Measurements from ENCODE around the gene PPM1K. TPM values are rescaled to one million over a fixed set of nuclear protein-coding genes. Genes with fewer than 3 reads are reported as not detected.

PPM1K gene
- total RNA-seq, 2 donors from 2014 or later, result 7.8 to 8.3 TPM

DNA sequence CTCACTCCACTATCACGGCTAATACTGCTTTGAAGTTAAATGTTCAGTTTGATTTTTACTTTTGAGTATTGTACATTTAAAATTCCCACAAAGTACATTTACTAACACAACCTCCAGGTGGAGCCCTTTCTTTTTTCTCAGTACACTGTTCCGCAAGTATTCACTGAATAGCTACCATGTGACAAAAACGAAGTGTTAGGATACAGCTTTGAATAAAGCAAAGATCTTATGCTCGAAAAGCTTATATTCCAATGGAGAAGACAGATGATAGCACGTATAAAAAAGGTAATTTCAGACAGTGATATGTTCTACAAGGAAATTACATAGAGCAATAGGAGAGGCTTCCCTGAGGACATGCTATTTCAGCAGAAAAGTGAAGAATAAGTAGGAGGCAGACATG is 65.3 kb downstream of the PPM1K start:
- Histone ChIP-seq H3K27me3 (no peaks in the 10 kb centered on the region), H3K27ac (no peak overlapping the region), H3K4me3 (no peak overlapping the region), H3K9ac (ENCODE audit: low read depth in 2 of 2, low read length in 2 of 2) (no peak overlapping the region), H3K36me3 (no peaks in the 10 kb centered on the region), H3K4me1 (no peaks in the 10 kb centered on the region), H3K9me3 (no peaks in the 10 kb centered on the region)
- TF ChIP-seq, protein P1, sequence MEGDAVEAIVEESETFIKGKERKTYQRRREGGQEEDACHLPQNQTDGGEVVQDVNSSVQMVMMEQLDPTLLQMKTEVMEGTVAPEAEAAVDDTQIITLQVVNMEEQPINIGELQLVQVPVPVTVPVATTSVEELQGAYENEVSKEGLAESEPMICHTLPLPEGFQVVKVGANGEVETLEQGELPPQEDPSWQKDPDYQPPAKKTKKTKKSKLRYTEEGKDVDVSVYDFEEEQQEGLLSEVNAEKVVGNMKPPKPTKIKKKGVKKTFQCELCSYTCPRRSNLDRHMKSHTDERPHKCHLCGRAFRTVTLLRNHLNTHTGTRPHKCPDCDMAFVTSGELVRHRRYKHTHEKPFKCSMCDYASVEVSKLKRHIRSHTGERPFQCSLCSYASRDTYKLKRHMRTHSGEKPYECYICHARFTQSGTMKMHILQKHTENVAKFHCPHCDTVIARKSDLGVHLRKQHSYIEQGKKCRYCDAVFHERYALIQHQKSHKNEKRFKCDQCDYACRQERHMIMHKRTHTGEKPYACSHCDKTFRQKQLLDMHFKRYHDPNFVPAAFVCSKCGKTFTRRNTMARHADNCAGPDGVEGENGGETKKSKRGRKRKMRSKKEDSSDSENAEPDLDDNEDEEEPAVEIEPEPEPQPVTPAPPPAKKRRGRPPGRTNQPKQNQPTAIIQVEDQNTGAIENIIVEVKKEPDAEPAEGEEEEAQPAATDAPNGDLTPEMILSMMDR (IDR thresholded peaks at IDR 0.05), result peak; percentile 57
- no peak for DNase-seq
- intact Hi-C loops (cut with DNase I), result loop anchor here (1.0 to 10.0 kb wide), 4 partner anchors 156 to 364 kb away; partner anchors contain the start of genes HERC5 and HERC6

DNA sequence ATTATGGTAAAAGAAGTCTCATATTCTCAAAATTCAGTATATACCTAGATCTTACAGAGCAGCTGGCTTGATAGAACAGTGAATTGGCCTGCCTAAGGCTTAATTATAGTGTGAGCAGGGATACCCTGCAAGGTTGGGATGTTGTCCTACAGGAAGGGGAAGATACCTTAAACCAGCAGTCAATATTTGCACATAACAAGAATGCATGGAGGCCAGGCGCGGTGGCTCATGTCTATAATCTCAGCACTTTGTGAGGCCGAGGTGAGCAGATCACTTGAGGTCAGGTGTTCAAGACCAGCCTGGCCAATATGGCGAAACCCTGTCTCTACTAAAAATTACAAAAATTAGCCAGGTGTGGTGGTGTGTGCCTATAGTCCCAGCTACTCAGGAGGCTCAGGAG is 67.2 kb downstream of the PPM1K start:
- DNase-seq, result no peak
- H3K4me1 ChIP-seq, result no peaks in the 10 kb centered on the region
- H3K9ac ChIP-seq (ENCODE audit: low read depth in 2 of 2, low read length in 2 of 2), result no peak overlapping the region
- H3K36me3 ChIP-seq, result no peaks in the 10 kb centered on the region
- TF ChIP-seq, protein P1 (IDR thresholded peaks at IDR 0.05), result no peak
- H3K4me3 ChIP-seq, result no peak overlapping the region
- intact Hi-C loops (cut with DNase I), result loop anchor here (10.0 kb wide), 2 partner anchors 158 to 362 kb away; partner anchors contain the start of gene HERC6
- H3K27ac ChIP-seq, result no peak overlapping the region
- H3K9me3 ChIP-seq, result no peaks in the 10 kb centered on the region
- no peaks in the 10 kb centered on the region for H3K27me3 ChIP-seq

DNA sequence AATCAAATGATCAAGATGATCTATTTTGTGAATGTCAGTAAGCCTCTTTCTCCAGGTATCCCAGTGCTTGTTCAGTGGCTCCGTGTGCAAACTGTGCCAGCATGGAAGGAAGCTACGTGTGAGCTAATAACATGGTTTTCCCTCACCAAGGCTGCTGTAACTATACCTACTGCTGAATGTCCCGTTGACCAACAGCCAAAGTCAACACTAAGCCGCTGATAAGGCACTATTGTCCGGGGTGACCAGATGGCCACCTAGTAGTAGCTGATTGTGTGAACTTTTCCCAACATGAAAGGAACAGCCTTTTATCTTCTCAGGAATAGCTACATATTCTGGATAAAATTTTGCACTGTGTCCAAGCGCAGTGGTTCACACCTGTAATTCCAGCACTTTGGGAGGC is 68.0 kb downstream of the PPM1K start:
- Histone ChIP-seq H3K36me3 (no peaks in the 10 kb centered on the region), H3K27ac (no peak overlapping the region), H3K9ac (ENCODE audit: low read depth in 2 of 2, low read length in 2 of 2) (no peak overlapping the region), H3K27me3 (no peaks in the 10 kb centered on the region), H3K9me3 (no peaks in the 10 kb centered on the region), H3K4me1 (no peaks in the 10 kb centered on the region), H3K4me3 (no peak overlapping the region)
- TF ChIP-seq, protein P1 (IDR thresholded peaks at IDR 0.05), result no peak
- no peak for DNase-seq
- intact Hi-C loops (cut with DNase I), result loop anchor here (10.0 kb wide), 2 partner anchors 158 to 362 kb away; partner anchors contain the start of gene HERC6

DNA sequence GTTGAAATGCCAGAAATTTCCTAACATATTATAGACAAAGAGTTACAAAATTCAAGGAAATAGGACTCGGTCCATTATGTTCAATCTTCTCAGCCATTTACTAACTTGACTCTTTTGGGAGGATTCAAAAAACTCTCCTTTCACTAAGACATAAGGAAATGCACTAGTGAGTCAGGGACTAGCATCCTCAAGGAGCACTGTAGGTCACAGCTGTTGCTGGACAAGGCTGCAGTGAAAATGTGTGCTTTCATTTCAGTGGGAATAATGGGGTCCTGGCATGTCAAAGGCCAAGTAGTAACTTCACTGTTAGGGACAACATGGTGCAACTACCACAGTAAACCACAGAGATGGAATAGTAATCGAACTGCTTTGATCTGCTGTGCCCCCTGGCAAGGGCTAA is 69.0 kb downstream of the PPM1K start:
- H3K9me3 ChIP-seq, result no peaks in the 10 kb centered on the region
- no peak overlapping the region for H3K27ac ChIP-seq
- intact Hi-C loops (cut with DNase I), result loop anchor here (10.0 kb wide), 2 partner anchors 159 to 361 kb away; partner anchors contain the start of gene HERC6
- H3K4me3 ChIP-seq, result no peak overlapping the region
- no peak overlapping the region for H3K9ac ChIP-seq (ENCODE audit: low read depth in 2 of 2, low read length in 2 of 2)
- H3K36me3 ChIP-seq, result no peaks in the 10 kb centered on the region
- no peaks in the 10 kb centered on the region for H3K4me1 ChIP-seq
- DNase-seq, result no peak
- TF ChIP-seq, protein P1 (IDR thresholded peaks at IDR 0.05), result no peak
- H3K27me3 ChIP-seq, result no peaks in the 10 kb centered on the region

DNA sequence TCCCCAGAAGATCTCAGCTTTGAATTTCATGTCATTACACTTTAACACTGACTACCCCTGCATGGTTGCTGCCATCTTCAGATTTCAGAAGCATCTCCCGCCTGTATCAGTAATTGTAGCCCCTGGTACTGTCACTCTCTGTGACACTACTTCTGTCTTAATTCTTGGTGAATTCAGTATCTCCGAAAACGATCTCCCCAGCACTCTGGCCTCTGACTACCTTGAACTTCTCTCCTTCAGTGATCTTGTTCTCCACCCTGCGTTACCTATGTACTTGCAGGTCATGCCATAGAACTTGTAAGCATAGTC is 72.2 kb downstream of the PPM1K start:
- Histone ChIP-seq H3K27ac (no peak overlapping the region), H3K9me3 (no peaks in the 10 kb centered on the region), H3K27me3 (no peaks in the 10 kb centered on the region), H3K9ac (ENCODE audit: low read depth in 2 of 2, low read length in 2 of 2) (no peak overlapping the region), H3K4me1 (no peaks in the 10 kb centered on the region), H3K4me3 (no peak overlapping the region), H3K36me3 (no peaks in the 10 kb centered on the region)
- TF ChIP-seq, protein P1 (IDR thresholded peaks at IDR 0.05), result peak; percentile 10
- no peak for DNase-seq
- intact Hi-C loops (cut with DNase I), result loop anchor here (5.0 to 10.0 kb wide), 4 partner anchors 155 to 357 kb away; partner anchors contain the start of gene HERC6
